Measurements from ENCODE around the gene GAL3ST2.

The GAL3ST2 gene

GRCh38 chr2:241851325-241852115, 74.9 kb downstream of the GAL3ST2 start:
- DNase-seq = no peak
- Histone ChIP-seq H3K4me1 (ENCODE audit: low read length) (no peaks in the 10 kb centered on the region), H2AFZ (ENCODE audit: low read length) (no peak overlapping the region), H3K27ac (ENCODE audit: low read length) (no peak overlapping the region), H3K36me3 (replicated peaks; ENCODE audit: insufficient read depth, low read length) (no peaks in the 10 kb centered on the region), H3K79me2 (ENCODE audit: low read length) (no peaks in the 10 kb centered on the region), H4K20me1 (ENCODE audit: insufficient read depth, low read length) (no peaks in the 10 kb centered on the region), H3F3A (ENCODE audit: insufficient read depth, low read length) (no peaks in the 10 kb centered on the region), H3K4me3 (ENCODE audit: low read length) (no peak overlapping the region), H3K4me2 (ENCODE audit: low read depth, low read length) (no peak overlapping the region), H3K9ac (ENCODE audit: low read length) (no peak overlapping the region), H3K27me3 (replicated peaks; ENCODE audit: insufficient read depth, low read length) (no peaks in the 10 kb centered on the region), H3K9me3 (replicated peaks; ENCODE audit: insufficient read depth, low read length) (no peaks in the 10 kb centered on the region), H3K9me2 (replicated peaks; ENCODE audit: insufficient read depth, low read length) (no peaks in the 10 kb centered on the region)
- TF ChIP-seq EZH2phosphoT487 (IDR thresholded peaks at IDR 0.05; ENCODE audit: low read length) = no peak
- TF ChIP-seq CTCF (IDR thresholded peaks at IDR 0.05; ENCODE audit: low read length) = no peak
- no peak for TF ChIP-seq EZH2 (optimal IDR thresholded peaks at IDR 0.05; ENCODE audit: low read depth, low read length)

- Histone ChIP-seq H4K20me1 (ENCODE audit: insufficient read depth, low read length) (no peaks in the 10 kb centered on the region), H3K9me2 (replicated peaks; ENCODE audit: insufficient read depth, low read length) (no peaks in the 10 kb centered on the region), H3K4me3 (ENCODE audit: low read length) (no peak overlapping the region), H3K79me2 (ENCODE audit: low read length) (0 out of 2 replicates have a peak, but pooled peaks cover under 1% of the 10 kb centered on the region), H3K4me2 (ENCODE audit: low read depth, low read length) (no peak overlapping the region), H3F3A (ENCODE audit: insufficient read depth, low read length) (no peaks in the 10 kb centered on the region), H3K27me3 (replicated peaks; ENCODE audit: insufficient read depth, low read length) (no peaks in the 10 kb centered on the region), H3K4me1 (ENCODE audit: low read length) (no peaks in the 10 kb centered on the region), H3K9me3 (replicated peaks; ENCODE audit: insufficient read depth, low read length) (no peaks in the 10 kb centered on the region), H2AFZ (ENCODE audit: low read length) (no peak overlapping the region), H3K27ac (ENCODE audit: low read length) (no peak overlapping the region), H3K36me3 (replicated peaks; ENCODE audit: insufficient read depth, low read length) (no peaks in the 10 kb centered on the region), H3K9ac (ENCODE audit: low read length) (no peak overlapping the region)
- no peak for DNase-seq
- TF ChIP-seq CTCF (IDR thresholded peaks at IDR 0.05; ENCODE audit: low read length) (no peak), EZH2 (optimal IDR thresholded peaks at IDR 0.05; ENCODE audit: low read depth, low read length) (no peak), EZH2phosphoT487 (IDR thresholded peaks at IDR 0.05; ENCODE audit: low read length) (no peak)
Measured at GRCh38 chr2:241852116-241852980, 75.7 kb downstream of the GAL3ST2 start.

- DNase-seq = no peak
- H3K4me1 ChIP-seq (ENCODE audit: low read length) = no peaks in the 10 kb centered on the region
- H3K27ac ChIP-seq (ENCODE audit: low read length) = no peak overlapping the region
- H3K4me3 ChIP-seq (ENCODE audit: low read length) = no peak overlapping the region
- no peaks in the 10 kb centered on the region for H3K9me2 ChIP-seq (replicated peaks; ENCODE audit: insufficient read depth, low read length)
- H3K79me2 ChIP-seq (ENCODE audit: low read length) = peaks cover 8% of the 10 kb centered on the region
- H3K9ac ChIP-seq (ENCODE audit: low read length) = no peak overlapping the region
- no peaks in the 10 kb centered on the region for H4K20me1 ChIP-seq (ENCODE audit: insufficient read depth, low read length)
- no peaks in the 10 kb centered on the region for H3K27me3 ChIP-seq (replicated peaks; ENCODE audit: insufficient read depth, low read length)
- H2AFZ ChIP-seq (ENCODE audit: low read length) = no peak overlapping the region
- no peaks in the 10 kb centered on the region for H3K36me3 ChIP-seq (replicated peaks; ENCODE audit: insufficient read depth, low read length)
- H3F3A ChIP-seq (ENCODE audit: insufficient read depth, low read length) = no peaks in the 10 kb centered on the region
- no peak overlapping the region for H3K4me2 ChIP-seq (ENCODE audit: low read depth, low read length)
- H3K9me3 ChIP-seq (replicated peaks; ENCODE audit: insufficient read depth, low read length) = no peaks in the 10 kb centered on the region
- TF ChIP-seq CTCF (IDR thresholded peaks at IDR 0.05; ENCODE audit: low read length) = no peak
- no peak for TF ChIP-seq EZH2phosphoT487 (IDR thresholded peaks at IDR 0.05; ENCODE audit: low read length)
- TF ChIP-seq EZH2 (optimal IDR thresholded peaks at IDR 0.05; ENCODE audit: low read depth, low read length) = no peak
Measured at GRCh38 chr2:241852981-241853631, 76.5 kb downstream of the GAL3ST2 start.
